Lung (tissue), 12 donors: ENCODE data around the gene BDKRB1. TPM values are rescaled to one million over a fixed set of nuclear protein-coding genes. Genes with fewer than 3 reads are reported as not detected.

Experiments used
- ATAC-seq: fragments of 200-7000 bp; cut with Tn5 transposase; one replicate; pipeline ENCODE4 v1.9.1; 2020; ENCODE audit warnings: moderate number of reproducible peaks; ENCODE audit not compliant: insufficient read depth, low FRiP score
- DNase-seq, 3 donors: peaks; one replicate each; pipeline ENCODE4 v3.0.0-alpha.2; 2013 to 2017
- H3K27ac ChIP-seq, 2 donors: one replicate each; pipeline ENCODE4 v1.5.1; 2013; ENCODE audit warnings: mild to moderate bottlenecking in 2 of 2, moderate library complexity in 2 of 2, control low read depth in 1 of 2, inconsistent platforms in 1 of 2, low read depth in 1 of 2, low read length in 1 of 2
- H3K27me3 ChIP-seq, 3 donors: one replicate each; pipeline ENCODE4 v1.5.1; 2013; ENCODE audit warnings: low read length in 2 of 3; ENCODE audit not compliant: control insufficient read depth in 3 of 3, insufficient read depth in 3 of 3
- H3K36me3 ChIP-seq, 4 donors: one replicate each; pipeline ENCODE4 v1.5.1; 2013; ENCODE audit warnings: low read length in 4 of 4, mild to moderate bottlenecking in 1 of 4, moderate library complexity in 1 of 4; ENCODE audit not compliant: control insufficient read depth in 4 of 4, insufficient read depth in 4 of 4
- H3K4me1 ChIP-seq, 5 donors: one replicate each; pipeline ENCODE4 v1.5.1; 2013; ENCODE audit warnings: low read length in 5 of 5, mild to moderate bottlenecking in 2 of 5, moderate library complexity in 1 of 5; ENCODE audit not compliant: control insufficient read depth in 5 of 5, insufficient read depth in 5 of 5
- H3K4me3 ChIP-seq: one replicate; pipeline ENCODE4 v1.5.1; 2013; ENCODE audit warnings: mild to moderate bottlenecking, control low read depth, moderate library complexity
- H3K9ac ChIP-seq, 2 donors: one replicate each; pipeline ENCODE4 v1.5.1; 2013; ENCODE audit warnings: low read length in 2 of 2, control low read depth in 1 of 2; ENCODE audit not compliant: insufficient read depth in 1 of 2
- H3K9me3 ChIP-seq, 4 donors: one replicate each; pipeline ENCODE4 v1.5.1; 2013; ENCODE audit warnings: low read length in 3 of 4, mild to moderate bottlenecking in 1 of 4, moderate library complexity in 1 of 4; ENCODE audit not compliant: control insufficient read depth in 4 of 4, insufficient read depth in 3 of 4
- WGBS, 2 donors: extraction: QIAGEN DNeasy Blood & Tissue Kit; methylation state at CpG; one replicate each; pipeline ENCODE4 v1.1.7; 2013; 5-methylcytosine and 5-hydroxymethylcytosine counted together
- polyA plus RNA-seq, 2 donors: library from polyadenylated mRNA; stranded (reverse); fragments of 200-250 nt; gene quantifications; one replicate each; pipeline ENCODE4 v1.2.1, GENCODE V29; 2013
- total RNA-seq, 2 donors: library from RNA; depleted of rRNA in 1 of 2; stranded (reverse); fragments of >200 nt in 1 of 2; gene quantifications; one replicate each; pipeline ENCODE4 v1.2.1, GENCODE V29; 2014 to 2021
- TF ChIP-seq, protein P1 (sequence below): IDR thresholded peaks from 2 replicates; pipeline ENCODE4 v1.5.1; 2012; ENCODE audit warnings: mild to moderate bottlenecking; ENCODE audit errors: control extremely low read depth, extremely low read depth
- donor health status: control.
- donor health status: control.
- donor health status: Bipolar disorder and iron deficiency.
- donor health status: healthy.
- donor health status: DM: yes; HTN: yes; CAD: no.

The BDKRB1 gene
- total and polyA plus RNA-seq, 4 donors, result 0.18 to 5.4 (median 0.42) TPM

DNA sequence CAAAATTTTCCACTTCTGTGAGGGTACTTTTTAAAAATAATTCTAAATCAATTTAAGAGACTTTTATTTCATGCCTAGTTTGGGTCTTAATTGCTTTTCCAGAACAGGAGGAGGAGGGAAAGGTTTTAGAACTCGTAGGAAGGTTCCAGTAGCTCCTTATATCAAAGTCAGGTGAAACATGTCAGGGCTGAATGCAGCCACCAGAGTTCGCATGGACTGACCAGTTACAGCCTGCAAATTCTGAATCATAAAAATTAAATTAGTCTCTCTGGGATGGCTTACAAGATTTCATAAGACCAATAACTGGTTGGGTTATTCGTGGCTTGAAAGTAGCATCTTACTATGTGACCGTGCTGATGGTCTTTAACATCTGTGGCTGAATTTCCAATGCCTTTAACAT is 397 bp downstream of the BDKRB1 start:
- H3K27me3 ChIP-seq, result no peaks in the 10 kb centered on the region
- no peak overlapping the region for H3K27ac ChIP-seq
- no peaks in the 10 kb centered on the region for H3K36me3 ChIP-seq
- TF ChIP-seq, protein P1, sequence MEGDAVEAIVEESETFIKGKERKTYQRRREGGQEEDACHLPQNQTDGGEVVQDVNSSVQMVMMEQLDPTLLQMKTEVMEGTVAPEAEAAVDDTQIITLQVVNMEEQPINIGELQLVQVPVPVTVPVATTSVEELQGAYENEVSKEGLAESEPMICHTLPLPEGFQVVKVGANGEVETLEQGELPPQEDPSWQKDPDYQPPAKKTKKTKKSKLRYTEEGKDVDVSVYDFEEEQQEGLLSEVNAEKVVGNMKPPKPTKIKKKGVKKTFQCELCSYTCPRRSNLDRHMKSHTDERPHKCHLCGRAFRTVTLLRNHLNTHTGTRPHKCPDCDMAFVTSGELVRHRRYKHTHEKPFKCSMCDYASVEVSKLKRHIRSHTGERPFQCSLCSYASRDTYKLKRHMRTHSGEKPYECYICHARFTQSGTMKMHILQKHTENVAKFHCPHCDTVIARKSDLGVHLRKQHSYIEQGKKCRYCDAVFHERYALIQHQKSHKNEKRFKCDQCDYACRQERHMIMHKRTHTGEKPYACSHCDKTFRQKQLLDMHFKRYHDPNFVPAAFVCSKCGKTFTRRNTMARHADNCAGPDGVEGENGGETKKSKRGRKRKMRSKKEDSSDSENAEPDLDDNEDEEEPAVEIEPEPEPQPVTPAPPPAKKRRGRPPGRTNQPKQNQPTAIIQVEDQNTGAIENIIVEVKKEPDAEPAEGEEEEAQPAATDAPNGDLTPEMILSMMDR, result no peak
- H3K9ac ChIP-seq, result no peak overlapping the region
- DNase-seq (no peak), ATAC-seq (no peak)
- peaks cover 0 to 33% (median 2%) of the 10 kb centered on the region in 5 donors for H3K4me1 ChIP-seq
- 84 to 87% methylated on average over 4 of the region's 4 CpGs for WGBS, 2 donors
- H3K9me3 ChIP-seq, result peaks cover 0 to 6% (median under 1%) of the 10 kb centered on the region in 4 donors
- H3K4me3 ChIP-seq, result no peak overlapping the region

DNA sequence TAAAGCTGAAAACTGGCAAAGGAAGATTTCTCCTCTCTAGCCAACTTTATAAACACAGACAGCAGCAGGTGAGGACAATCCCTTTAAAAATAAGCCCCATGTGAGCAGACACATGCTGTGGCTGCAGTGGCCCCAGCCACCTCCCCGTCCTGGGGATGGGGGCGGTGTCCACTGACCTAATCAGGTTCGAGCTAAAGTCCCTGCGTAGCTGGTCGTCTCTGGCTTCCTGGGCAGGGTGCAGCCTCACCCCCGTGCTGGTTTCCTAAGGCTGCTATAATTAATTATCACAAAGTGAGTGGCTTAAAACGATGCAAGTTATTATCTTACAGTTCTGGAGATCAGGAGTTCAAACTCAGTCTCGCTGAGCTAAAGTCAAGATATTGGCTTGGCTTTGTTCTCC is 1.0 kb downstream of the BDKRB1 start:
- Histone ChIP-seq H3K9me3 (peaks cover 0 to 6% (median under 1%) of the 10 kb centered on the region in 4 donors), H3K27me3 (no peaks in the 10 kb centered on the region), H3K27ac (no peak overlapping the region), H3K4me1 (peaks cover 0 to 40% (median 3%) of the 10 kb centered on the region in 5 donors), H3K4me3 (no peak overlapping the region), H3K36me3 (no peaks in the 10 kb centered on the region), H3K9ac (no peak overlapping the region)
- WGBS, 2 donors, result 75 to 80% methylated on average over 8 of the region's 8 CpGs
- TF ChIP-seq, protein P1, result no peak
- DNase-seq (no peak), ATAC-seq (no peak)

DNA sequence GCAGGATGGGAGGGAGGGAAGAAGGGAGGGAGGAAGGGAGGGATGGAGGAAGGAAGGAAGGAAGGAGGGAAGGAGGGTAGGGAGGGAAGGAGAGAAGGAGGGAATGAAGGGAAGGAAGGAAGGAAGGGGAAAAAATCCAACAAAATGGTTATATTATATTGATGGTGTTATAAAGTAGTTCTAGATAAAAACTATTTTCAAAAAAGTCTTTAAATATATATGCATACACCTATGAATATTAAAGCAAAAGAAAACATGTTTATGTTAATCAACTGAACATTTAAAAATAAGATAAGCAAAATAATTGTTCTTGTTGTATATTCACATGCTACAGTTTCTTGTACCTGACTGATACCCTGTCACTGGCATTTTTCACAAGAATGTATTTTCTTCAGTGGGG is 1.9 kb downstream of the BDKRB1 start:
- no peak overlapping the region for H3K27ac ChIP-seq
- H3K36me3 ChIP-seq, result no peaks in the 10 kb centered on the region
- peaks cover 0 to 6% (median under 1%) of the 10 kb centered on the region in 4 donors for H3K9me3 ChIP-seq
- DNase-seq (no peak), ATAC-seq (no peak)
- no peak overlapping the region for H3K4me3 ChIP-seq
- TF ChIP-seq, protein P1, result no peak
- peaks cover 0 to 42% (median 4%) of the 10 kb centered on the region in 5 donors for H3K4me1 ChIP-seq
- H3K27me3 ChIP-seq, result no peaks in the 10 kb centered on the region
- no peak overlapping the region for H3K9ac ChIP-seq

DNA sequence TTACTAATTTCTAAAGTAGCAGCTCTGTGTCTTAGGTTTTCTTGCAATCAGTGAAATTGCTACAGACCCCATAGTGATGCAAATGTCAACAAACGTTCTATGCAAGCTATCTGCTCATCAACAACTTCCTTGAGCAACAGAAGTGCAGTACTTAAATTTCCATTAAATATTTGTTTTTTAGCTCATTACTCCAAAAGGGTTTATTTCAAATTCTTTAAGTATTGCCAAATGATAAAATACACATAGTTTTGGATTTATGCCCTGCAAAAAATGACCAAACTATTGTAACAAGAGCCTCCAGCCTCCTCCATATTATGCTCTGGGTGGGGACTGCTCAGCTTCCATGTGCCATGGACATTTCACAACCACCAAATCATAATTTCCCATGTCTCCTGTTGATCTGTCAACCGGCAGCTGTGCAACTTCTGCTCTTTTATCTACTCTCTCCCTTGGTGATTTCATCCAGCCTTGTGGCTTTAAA is 4.4 kb downstream of the BDKRB1 start:
- DNase-seq (peak; percentile 83 to 99 (median 97)), ATAC-seq (no peak)
- Histone ChIP-seq H3K27ac (no peak overlapping the region), H3K9me3 (peaks cover 0 to 6% (median under 1%) of the 10 kb centered on the region in 4 donors), H3K27me3 (no peaks in the 10 kb centered on the region), H3K4me3 (no peak overlapping the region), H3K4me1 (peaks cover 0 to 48% (median 4%) of the 10 kb centered on the region in 5 donors), H3K36me3 (no peaks in the 10 kb centered on the region), H3K9ac (no peak overlapping the region)
- TF ChIP-seq, protein P1, result no peak
- WGBS, 2 donors, result 27 to 33% methylated on average over 2 of the region's 2 CpGs
